OCI-LY3 (cell line): ENCODE measurements around the gene ATP2B1.

Source experiments
- CTCF ChIP-seq: fragments of 200-600, 300-600 bp; sonication (generic); IDR thresholded peaks from 2 replicates; pipeline ENCODE4 v1.5.1; 2014; ENCODE audit warnings: antibody characterized with exemption, low read length, low read depth
- EZH2phosphoT487 ChIP-seq: fragments of 200-600 bp; shearing (Covaris generic); IDR thresholded peaks from 2 replicates; pipeline ENCODE4 v1.6.1; 2018; ENCODE audit warnings: antibody characterized with exemption, mixed run types, low read depth

- TF ChIP-seq CTCF (no peak), EZH2phosphoT487 (no peak)
These were observed 44.9 kb downstream of the ATP2B1 start for GRCh38 chr12:89663577-89664357.
